Thymus (tissue), 11 donors: ENCODE data around the gene CLDN12. TPM values are rescaled to one million over a fixed set of nuclear protein-coding genes. Genes with fewer than 3 reads are reported as not detected.
"Not testable (repeated sequence)": the region's sequence is repeated elsewhere in the genome, so short reads cannot be mapped to it uniquely, and the experiment has no call there.

Experiments
- DNase-seq, 9 donors: peaks; one replicate each; pipeline ENCODE4 v3.0.0-alpha.2; 2013; ENCODE audit warnings: low spot score in 9 of 9, low read depth in 6 of 9, missing footprints in 1 of 9
- H3K27ac ChIP-seq, 2 donors: one replicate each; pipeline ENCODE4 v1.5.1; 2013; ENCODE audit warnings: control low read depth in 1 of 2, low read depth in 1 of 2, low read length in 1 of 2, mild to moderate bottlenecking in 1 of 2, moderate library complexity in 1 of 2
- H3K27me3 ChIP-seq, 2 donors: one replicate each; pipeline ENCODE4 v1.5.1; 2013; ENCODE audit warnings: low read length in 1 of 2; ENCODE audit not compliant: control insufficient read depth in 2 of 2, insufficient read depth in 1 of 2
- H3K36me3 ChIP-seq, 2 donors: one replicate each; pipeline ENCODE4 v1.5.1; 2013; ENCODE audit warnings: low read length in 1 of 2, mild to moderate bottlenecking in 1 of 2, moderate library complexity in 1 of 2; ENCODE audit not compliant: control insufficient read depth in 2 of 2, insufficient read depth in 2 of 2
- H3K4me1 ChIP-seq, 2 donors: one replicate each; pipeline ENCODE4 v1.5.1; 2013; ENCODE audit warnings: low read length in 2 of 2; ENCODE audit not compliant: control insufficient read depth in 2 of 2, insufficient read depth in 2 of 2
- H3K4me3 ChIP-seq, 2 donors: one replicate each; pipeline ENCODE4 v1.5.1; 2013; ENCODE audit warnings: low read length in 2 of 2, control low read depth in 1 of 2, mild to moderate bottlenecking in 1 of 2
- H3K9me3 ChIP-seq, 2 donors: one replicate each; pipeline ENCODE4 v1.5.1; 2013; ENCODE audit warnings: low read length in 1 of 2, mild to moderate bottlenecking in 1 of 2; ENCODE audit not compliant: control insufficient read depth in 2 of 2, insufficient read depth in 1 of 2
- WGBS: extraction: QIAGEN DNeasy Blood & Tissue Kit; methylation state at CpG from one replicate; pipeline ENCODE4 v1.1.7; 2013; 5-methylcytosine and 5-hydroxymethylcytosine counted together
- polyA plus RNA-seq: library from polyadenylated mRNA; stranded (reverse); fragments of 200-250 nt; gene quantifications from one replicate; pipeline ENCODE4 v1.2.3, GENCODE V29; 2013
- total RNA-seq: library from RNA; stranded (reverse); fragments of 120-200 nt; gene quantifications from one replicate; pipeline ENCODE4 v1.2.4, GENCODE V29; 2013
- donor health status: healthy.

Gene CLDN12
- total and polyA plus RNA-seq, 2 donors = 8.1 to 12.7 TPM

- H3K27me3 ChIP-seq = no peaks in the 10 kb centered on the region
- H3K9me3 ChIP-seq = no peaks in the 10 kb centered on the region
- H3K36me3 ChIP-seq = no peaks in the 10 kb centered on the region
- DNase-seq = no peak
- 94% methylated on average over 1 of the region's 1 CpG for WGBS
- H3K27ac ChIP-seq = no peak overlapping the region
- H3K4me3 ChIP-seq = no peak overlapping the region
- H3K4me1 ChIP-seq = no peaks in the 10 kb centered on the region
Measured at GRCh38 chr7:90453931-90454330, 50.7 kb downstream of the CLDN12 start.

DNA sequence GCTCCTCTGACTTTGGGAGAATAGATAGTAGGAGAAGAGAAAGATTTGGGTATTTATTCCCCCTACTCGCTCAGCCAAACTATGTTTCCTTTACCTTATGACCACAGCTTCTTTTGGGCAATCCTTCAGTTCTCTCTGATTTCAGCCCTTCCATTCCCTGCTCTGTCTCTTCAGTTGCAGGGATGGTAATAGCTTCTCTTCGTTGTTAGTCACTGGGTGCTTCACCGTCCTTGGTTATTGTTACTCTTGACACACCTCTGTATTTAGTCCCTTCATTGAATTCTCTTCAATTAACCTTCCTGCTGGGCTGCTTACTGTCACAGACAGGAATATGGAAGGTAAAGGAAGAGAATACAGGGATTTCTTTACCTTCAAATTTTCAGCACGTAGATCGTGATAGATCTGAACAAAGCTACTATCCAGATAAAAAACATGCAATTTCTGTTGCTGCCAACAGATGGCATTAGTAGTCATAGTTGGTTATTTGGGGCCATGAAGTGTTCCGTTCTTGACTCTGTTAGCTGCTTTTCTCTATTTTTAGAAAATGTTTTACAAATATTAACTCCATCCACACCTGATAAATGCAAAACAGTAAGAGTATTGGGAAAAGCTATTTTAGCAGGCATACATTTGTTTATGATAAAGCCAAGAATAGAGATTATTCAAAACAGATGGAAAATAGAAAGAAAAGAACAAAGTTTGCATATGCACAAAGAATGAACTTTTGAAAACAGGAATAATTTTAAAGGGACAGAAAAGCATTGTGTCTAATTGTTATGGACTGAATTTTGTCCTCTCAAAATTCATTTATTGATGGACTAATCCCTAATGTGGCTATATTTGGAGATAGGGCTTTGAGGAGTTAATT is 52.1 kb downstream of the CLDN12 start:
- H3K27ac ChIP-seq = no peak overlapping the region
- WGBS = 39% methylated on average over 6 of the region's 6 CpGs
- H3K4me1 ChIP-seq = no peaks in the 10 kb centered on the region
- no peak overlapping the region for H3K4me3 ChIP-seq
- H3K27me3 ChIP-seq = no peaks in the 10 kb centered on the region
- H3K36me3 ChIP-seq = no peaks in the 10 kb centered on the region
- DNase-seq = peak in 4 of 9 donors; percentile 4 to 34 (median 14)
- H3K9me3 ChIP-seq = no peaks in the 10 kb centered on the region

DNA sequence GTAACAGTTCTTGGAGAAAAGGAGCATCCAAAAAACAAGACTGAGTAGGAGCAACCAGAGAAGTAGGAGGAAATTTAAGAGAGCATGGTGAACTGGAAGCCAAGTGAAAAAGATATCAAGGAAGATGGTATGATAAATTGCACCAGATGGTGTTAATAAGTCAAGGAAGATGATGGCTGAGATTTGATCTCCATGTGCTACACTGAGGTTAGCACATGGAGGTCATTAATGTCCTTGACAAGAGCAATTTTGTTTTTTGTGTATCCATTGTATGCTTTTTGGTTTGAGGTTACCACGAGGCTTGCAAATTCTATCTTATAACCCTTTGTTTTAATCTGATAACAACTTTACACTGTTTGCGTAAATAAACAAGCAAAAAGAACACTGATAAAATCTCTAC is 54.8 kb downstream of the CLDN12 start:
- H3K27me3 ChIP-seq = no peaks in the 10 kb centered on the region
- H3K27ac ChIP-seq = no peak overlapping the region
- WGBS = 83% methylated on average over 2 of the region's 2 CpGs
- H3K36me3 ChIP-seq = no peaks in the 10 kb centered on the region
- no peak overlapping the region for H3K4me3 ChIP-seq
- H3K4me1 ChIP-seq = no peaks in the 10 kb centered on the region
- no peak for DNase-seq
- no peaks in the 10 kb centered on the region for H3K9me3 ChIP-seq

- Histone ChIP-seq H3K27me3 (no peaks in the 10 kb centered on the region), H3K4me1 (no peaks in the 10 kb centered on the region), H3K27ac (no peak overlapping the region), H3K36me3 (no peaks in the 10 kb centered on the region), H3K9me3 (peaks cover 0 to 6% of the 10 kb centered on the region in 2 donors), H3K4me3 (no peak overlapping the region)
- DNase-seq = no peak
- WGBS = 88% methylated on average over 4 of the region's 4 CpGs
Measured at GRCh38 chr7:90459888-90460287, 56.6 kb downstream of the CLDN12 start.

DNA sequence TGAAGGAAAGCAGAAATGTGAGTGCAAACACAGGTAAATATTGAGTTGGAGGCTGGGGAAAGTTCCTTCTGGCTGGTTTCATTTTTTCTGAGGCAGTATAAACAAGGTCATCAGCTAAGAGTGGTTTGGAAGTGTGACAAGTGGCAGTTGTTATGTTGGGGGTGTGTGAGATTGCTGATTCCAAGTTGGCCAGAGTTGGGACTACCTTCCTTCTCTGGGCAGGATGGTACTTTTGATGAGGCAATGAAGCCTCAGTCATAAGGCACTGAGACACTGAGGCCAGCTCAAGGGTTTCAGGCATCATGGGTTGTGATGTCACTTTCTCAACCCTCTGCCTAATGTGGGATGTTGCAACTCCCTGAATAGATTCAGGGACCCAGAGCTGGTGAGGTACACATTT is 58.0 kb downstream of the CLDN12 start:
- peak in 1 of 9 donors; percentile 15 for DNase-seq
- no peak overlapping the region for H3K27ac ChIP-seq
- H3K4me1 ChIP-seq = no peaks in the 10 kb centered on the region
- no peaks in the 10 kb centered on the region for H3K36me3 ChIP-seq
- H3K4me3 ChIP-seq = no peak overlapping the region
- H3K27me3 ChIP-seq = no peaks in the 10 kb centered on the region
- peaks cover 0 to 6% of the 10 kb centered on the region in 2 donors for H3K9me3 ChIP-seq

- H3K27me3 ChIP-seq, H3K9me3 ChIP-seq, H3K4me1 ChIP-seq, H3K27ac ChIP-seq, DNase-seq, H3K36me3 ChIP-seq, H3K4me3 ChIP-seq: not testable (repeated sequence)
- 48% methylated on average over 4 of the region's 4 CpGs for WGBS
Measured at GRCh38 chr7:90463151-90463628, 59.9 kb downstream of the CLDN12 start.

Other genes with a start within 250 kb of the CLDN12 start
- gene STEAP1, start 249.0 kb upstream of the CLDN12 start, total RNA-seq = 0.33 TPM
- gene STEAP1, start 249.0 kb upstream of the CLDN12 start, polyA plus RNA-seq = 3.8 TPM
- gene STEAP2, start 191.7 kb upstream of the CLDN12 start, total RNA-seq = 3.4 TPM
- 11.4 TPM for gene STEAP2, start 191.7 kb upstream of the CLDN12 start, polyA plus RNA-seq
- 0.47 TPM for gene CFAP69, start 158.3 kb upstream of the CLDN12 start, total RNA-seq
- 3.8 TPM for gene CFAP69, start 158.3 kb upstream of the CLDN12 start, polyA plus RNA-seq
- not detected for gene FAM237B, start 82.2 kb upstream of the CLDN12 start, total RNA-seq
- gene FAM237B, start 82.2 kb upstream of the CLDN12 start, polyA plus RNA-seq = not detected
- 27.4 TPM for gene GTPBP10, start 56.7 kb upstream of the CLDN12 start, total RNA-seq
- 38.6 TPM for gene GTPBP10, start 56.7 kb upstream of the CLDN12 start, polyA plus RNA-seq
- not detected for gene PTTG1IP2, start 66.2 kb downstream of the CLDN12 start, total RNA-seq
- not detected for gene PTTG1IP2, start 66.2 kb downstream of the CLDN12 start, polyA plus RNA-seq
- 9.0 TPM for gene CDK14, start 192.9 kb downstream of the CLDN12 start, total RNA-seq
- gene CDK14, start 192.9 kb downstream of the CLDN12 start, polyA plus RNA-seq = 7.6 TPM